Measurements from ENCODE around the gene RNU4-1. TPM values are rescaled to one million over a fixed set of nuclear protein-coding genes. Genes with fewer than 3 reads are reported as not detected.
"Not testable (repeated sequence)": the region's sequence is repeated elsewhere in the genome, so short reads cannot be mapped to it uniquely, and the experiment has no call there.

The RNU4-1 gene
- total RNA-seq, 5 donors from 2014 or later (not counting 1 experiment from before 2014, with no cell fraction given) = 1,482 to 2,823 (median 1,909) TPM

DNA sequence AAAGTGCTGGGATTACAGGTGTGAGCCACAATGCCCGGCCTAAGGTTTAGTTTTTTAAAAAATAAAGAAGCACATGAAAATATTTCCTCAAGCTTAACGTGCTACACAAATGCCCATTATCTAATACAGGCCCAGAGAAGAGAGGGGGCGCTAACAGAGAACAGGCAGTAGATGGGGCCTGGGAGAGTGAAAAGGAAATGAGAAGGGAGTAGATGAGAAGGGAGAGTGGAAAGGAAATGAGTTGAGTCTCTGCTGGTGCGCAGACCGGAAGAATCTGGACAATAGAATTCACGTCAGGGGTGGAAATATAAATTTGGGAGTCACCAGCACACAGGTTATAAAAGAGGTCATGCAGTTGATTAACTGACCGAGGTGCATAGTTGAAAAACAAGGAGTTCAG is 38.2 kb downstream of the RNU4-1 start:
- POLR2A ChIA-PET = interaction anchor here (0.6 to 3.4 kb wide), 2 partner anchors 11 to 37 kb away, joined by 3 to 30 read pairs; partner anchors contain the start of genes RNU4-1 (in 1 of the 2) and RNU4-2 (in 1 of the 2)
- no peaks in the 10 kb centered on the region for H3K9me3 Mint-ChIP-seq
- peaks cover 19% of the 10 kb centered on the region for H3K36me3 Mint-ChIP-seq
- Histone ChIP-seq H3K27ac (ENCODE audit: low read length) (peak overlapping the region; percentile 75), H3K27me3 (replicated peaks in 1 of 2; ENCODE audit: control insufficient read depth in 2 of 2, extremely low read depth in 1 of 2, insufficient read depth in 2 of 2, low read length in 1 of 2) (no peaks in the 10 kb centered on the region), H3K4me3 (ENCODE audit: control insufficient read depth in 1 of 2, extremely low read depth in 1 of 2, low read length in 1 of 2) (no peak overlapping the region), H3K36me3 (ENCODE audit: control insufficient read depth in 2 of 2, extremely low read depth in 1 of 2, insufficient read depth in 1 of 2, low read length in 1 of 2) (peaks cover 4 to 7% of the 10 kb centered on the region in 2 donors), H3K9me3 (no peaks in the 10 kb centered on the region), H3K4me1 (ENCODE audit: control insufficient read depth in 1 of 2, extremely low read depth in 1 of 2, insufficient read depth in 2 of 2, low read length in 2 of 2) (peaks cover 42 to 100% of the 10 kb centered on the region in 2 experiments)
- 71% methylated on average over 4 of the region's 7 CpGs for WGBS (ENCODE audit: insufficient coverage)
- peak overlapping the region; percentile 90 to 96 for H3K27ac Mint-ChIP-seq
- no peak for ATAC-seq (replicated peaks in 1 of 4)
- H3K27me3 Mint-ChIP-seq = no peaks in the 10 kb centered on the region
- CTCF ChIA-PET = interaction anchor here (1.1 to 4.5 kb wide), 7 partner anchors 10 to 54 kb away, joined by 4 to 46 read pairs (median 9); partner anchors contain the start of genes PXN (in 1 of the 2) and RPLP0 (in 1 of the 2)
- H3K4me1 Mint-ChIP-seq = peaks cover 92 to 94% (median 93%) of the 10 kb centered on the region in 3 donors
- no peak for DNase-seq
- H3K4me3 Mint-ChIP-seq = peak overlapping the region; percentile 5 to 74 (median 31)

DNA sequence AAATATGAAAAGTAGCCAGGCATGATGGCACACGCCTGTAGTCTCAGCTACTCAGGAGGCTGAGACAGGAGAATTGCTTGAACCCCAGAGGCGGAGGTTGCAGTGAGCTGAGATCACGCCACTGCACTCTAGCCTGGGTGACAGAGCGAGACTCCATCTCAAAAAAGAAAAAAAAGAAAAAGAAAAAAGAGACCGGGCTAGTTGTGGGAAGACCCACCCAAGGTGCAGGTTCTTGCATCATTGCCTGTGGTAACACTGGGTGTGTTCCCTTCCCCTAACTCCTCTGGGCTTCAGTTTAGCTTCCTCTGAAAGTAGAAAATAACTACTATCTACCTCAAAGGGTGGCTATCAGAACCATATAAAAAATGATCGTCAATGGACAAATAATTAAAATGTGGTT is 39.7 kb downstream of the RNU4-1 start:
- Histone ChIP-seq H3K4me1 (ENCODE audit: control insufficient read depth in 1 of 2, extremely low read depth in 1 of 2, insufficient read depth in 2 of 2, low read length in 2 of 2) (peaks cover 53 to 100% of the 10 kb centered on the region in 2 experiments), H3K4me3 (ENCODE audit: control insufficient read depth in 1 of 2, extremely low read depth in 1 of 2, low read length in 1 of 2) (peak overlapping the region in 1 of 2 donors; percentile 1), H3K27ac (ENCODE audit: low read length) (peak overlapping the region; percentile 75), H3K36me3 (ENCODE audit: control insufficient read depth in 2 of 2, extremely low read depth in 1 of 2, insufficient read depth in 1 of 2, low read length in 1 of 2) (peaks cover 4 to 12% of the 10 kb centered on the region in 2 donors)
- H3K9me3 ChIP-seq; H3K27me3 ChIP-seq (replicated peaks in 1 of 2; ENCODE audit: control insufficient read depth in 2 of 2, extremely low read depth in 1 of 2, insufficient read depth in 2 of 2, low read length in 1 of 2); H3K27me3 Mint-ChIP-seq; H3K9me3 Mint-ChIP-seq: not testable (repeated sequence)
- H3K4me3 Mint-ChIP-seq = peak overlapping the region; percentile 68 to 74 (median 71)
- DNase-seq (peak in 34 of 35 experiments; percentile 33 to 80 (median 54)), ATAC-seq (replicated peaks in 1 of 4) (peak; percentile 54 to 62 (median 60))
- peak overlapping the region; percentile 91 to 93 for H3K27ac Mint-ChIP-seq
- peaks cover 17% of the 10 kb centered on the region for H3K36me3 Mint-ChIP-seq
- ChIA-PET CTCF (interaction anchor here (0.6 to 4.5 kb wide), 9 partner anchors 10 to 394 kb away, joined by 3 to 46 read pairs (median 10); partner anchors contain the start of genes PXN (in 1 of the 2) and RPLP0 (in 1 of the 2)), POLR2A (interaction anchor here in 1 of 2 donors (1.0 to 3.4 kb wide), 4 partner anchors 9 to 52 kb away, joined by 4 to 30 read pairs (median 13); partner anchors contain the start of genes RNU4-1, RNU4-2 and RPLP0)
- H3K4me1 Mint-ChIP-seq = peaks cover 91 to 93% (median 93%) of the 10 kb centered on the region in 3 donors
- 15% methylated on average over 4 of the region's 6 CpGs for WGBS (ENCODE audit: insufficient coverage)

DNA sequence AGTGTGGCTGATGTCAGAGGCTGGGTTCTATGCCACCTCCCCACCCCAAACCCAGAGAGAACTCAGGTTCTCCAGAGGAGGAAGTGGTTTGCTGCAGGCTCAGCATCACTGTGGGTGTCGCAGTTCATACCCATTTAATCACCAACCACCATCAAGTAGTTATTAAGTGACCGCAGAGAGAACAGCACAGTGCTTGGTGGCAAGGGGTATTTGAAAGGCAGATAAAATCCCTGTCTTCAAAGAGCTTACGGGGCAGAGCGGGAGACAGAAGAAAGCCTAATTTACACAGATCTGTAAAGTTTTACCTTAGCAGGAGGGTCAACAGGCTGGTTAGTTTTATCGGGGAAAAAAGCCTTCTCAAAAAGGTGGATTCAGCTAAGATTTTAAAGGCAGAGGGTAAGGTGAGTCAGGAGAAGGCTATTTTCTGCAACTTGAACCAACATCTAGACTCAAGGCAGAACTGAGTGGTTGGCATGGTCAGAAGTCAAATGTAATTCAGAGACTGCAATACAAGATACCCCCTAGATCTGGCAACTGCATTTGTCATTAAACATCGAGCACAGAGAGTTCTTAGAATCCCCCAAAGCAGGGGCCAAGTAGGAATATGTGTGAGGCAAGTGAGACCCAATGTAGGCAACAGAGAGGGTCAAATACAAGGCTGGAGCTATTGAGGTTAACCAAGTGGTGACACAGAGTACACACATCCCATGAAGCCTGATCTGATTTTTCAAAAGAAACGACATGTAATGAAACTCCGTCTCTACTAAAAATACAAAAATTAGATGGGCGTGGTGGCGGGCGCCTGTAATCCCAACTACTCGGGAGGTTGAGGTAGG is 40.7 kb downstream of the RNU4-1 start:
- H3K36me3 Mint-ChIP-seq = peaks cover 15% of the 10 kb centered on the region
- peaks cover under 1 to 12% of the 10 kb centered on the region in 2 donors for H3K36me3 ChIP-seq (ENCODE audit: control insufficient read depth in 2 of 2, extremely low read depth in 1 of 2, insufficient read depth in 1 of 2, low read length in 1 of 2)
- peak overlapping the region; percentile 75 for H3K27ac ChIP-seq (ENCODE audit: low read length)
- peak overlapping the region; percentile 68 to 74 (median 71) for H3K4me3 Mint-ChIP-seq
- peaks cover 55 to 98% of the 10 kb centered on the region in 2 experiments for H3K4me1 ChIP-seq (ENCODE audit: control insufficient read depth in 1 of 2, extremely low read depth in 1 of 2, insufficient read depth in 2 of 2, low read length in 2 of 2)
- no peaks in the 10 kb centered on the region for H3K27me3 ChIP-seq (replicated peaks in 1 of 2; ENCODE audit: control insufficient read depth in 2 of 2, extremely low read depth in 1 of 2, insufficient read depth in 2 of 2, low read length in 1 of 2)
- 15% methylated on average over 3 of the region's 12 CpGs for WGBS (ENCODE audit: insufficient coverage)
- ATAC-seq (replicated peaks in 1 of 4) (peak; percentile 83 to 90 (median 88)), DNase-seq (peak; percentile 48 to 93 (median 83))
- peak overlapping the region; percentile 91 to 93 for H3K27ac Mint-ChIP-seq
- H3K9me3 ChIP-seq = no peaks in the 10 kb centered on the region
- H3K27me3 Mint-ChIP-seq = no peaks in the 10 kb centered on the region
- peaks cover 91 to 93% (median 93%) of the 10 kb centered on the region in 3 donors for H3K4me1 Mint-ChIP-seq
- ChIA-PET CTCF (interaction anchor here in 1 of 2 donors (0.6 to 4.5 kb wide), 10 partner anchors 9 to 61 kb away, joined by 3 to 46 read pairs (median 5); partner anchors contain the start of genes PXN and RPLP0), POLR2A (interaction anchor here in 1 of 2 donors (0.6 to 3.4 kb wide), 6 partner anchors 10 to 51 kb away, joined by 3 to 30 read pairs (median 7); partner anchors contain the start of genes PXN, RNU4-1, RNU4-2 and RPLP0)
- H3K4me3 ChIP-seq (ENCODE audit: control insufficient read depth in 1 of 2, extremely low read depth in 1 of 2, low read length in 1 of 2) = peak overlapping the region; percentile 18 to 25
- H3K9me3 Mint-ChIP-seq = no peaks in the 10 kb centered on the region

DNA sequence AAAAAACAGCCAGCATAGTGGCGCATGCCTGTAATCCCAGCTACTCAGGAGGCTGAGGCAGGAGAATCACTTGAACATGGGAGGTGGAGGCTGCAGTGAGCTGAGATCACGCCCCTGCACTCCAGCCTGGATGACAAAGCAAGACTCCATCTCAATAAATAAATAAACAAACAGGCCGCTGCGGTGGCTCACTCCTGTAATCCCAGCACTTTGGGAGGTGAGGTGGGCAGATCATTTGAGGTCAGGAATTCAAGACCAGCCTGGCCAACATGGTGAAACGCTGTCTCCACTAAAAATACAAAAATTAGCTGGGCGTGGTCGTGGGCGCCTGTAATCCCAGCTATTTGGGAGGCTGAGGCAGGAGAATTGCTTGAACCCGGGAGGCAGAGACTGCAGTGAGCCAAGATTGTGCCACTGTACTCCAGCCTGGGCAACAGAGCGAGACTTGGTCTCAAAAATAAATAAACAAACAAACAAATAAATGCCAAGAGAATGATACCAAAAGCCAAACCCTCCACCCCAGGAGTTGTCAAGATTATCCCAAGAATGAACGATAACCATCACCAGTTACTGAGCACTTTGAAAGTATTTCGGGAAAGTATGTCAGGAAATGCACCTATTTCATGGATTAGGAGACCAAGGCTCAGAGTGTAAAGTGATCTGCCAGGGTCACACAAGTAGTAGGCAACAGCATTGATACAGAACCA is 41.5 kb downstream of the RNU4-1 start:
- Mint-ChIP-seq H3K27ac (peak overlapping the region; percentile 91 to 93), H3K4me3 (peak overlapping the region; percentile 68 to 74 (median 71)), H3K4me1 (peaks cover 88 to 91% (median 89%) of the 10 kb centered on the region in 3 donors), H3K36me3 (peaks cover 15% of the 10 kb centered on the region)
- H3K9me3 Mint-ChIP-seq; H3K9me3 ChIP-seq; H3K27me3 ChIP-seq (replicated peaks in 1 of 2; ENCODE audit: control insufficient read depth in 2 of 2, extremely low read depth in 1 of 2, insufficient read depth in 2 of 2, low read length in 1 of 2); DNase-seq; ATAC-seq (replicated peaks in 1 of 4); H3K27me3 Mint-ChIP-seq: not testable (repeated sequence)
- Histone ChIP-seq H3K27ac (ENCODE audit: low read length) (peak overlapping the region; percentile 75), H3K4me3 (ENCODE audit: control insufficient read depth in 1 of 2, extremely low read depth in 1 of 2, low read length in 1 of 2) (peak overlapping the region in 1 of 2 donors; percentile 25), H3K36me3 (ENCODE audit: control insufficient read depth in 2 of 2, extremely low read depth in 1 of 2, insufficient read depth in 1 of 2, low read length in 1 of 2) (peaks cover 0 to 10% of the 10 kb centered on the region in 2 donors), H3K4me1 (ENCODE audit: control insufficient read depth in 1 of 2, extremely low read depth in 1 of 2, insufficient read depth in 2 of 2, low read length in 2 of 2) (peaks cover 56 to 95% of the 10 kb centered on the region in 2 experiments)
- ChIA-PET CTCF (interaction anchor here in 1 of 2 donors (0.6 to 4.5 kb wide), 7 partner anchors 13 to 49 kb away, joined by 5 to 46 read pairs (median 12); partner anchors contain the start of gene PXN), POLR2A (interaction anchor here (0.7 to 3.4 kb wide), 8 partner anchors 12 to 50 kb away, joined by 3 to 30 read pairs (median 4); partner anchors contain the start of genes PXN (in 1 of the 2), RNU4-1 (in 1 of the 2), RNU4-2 (in 1 of the 2) and RPLP0 (in 1 of the 2))
- WGBS (ENCODE audit: insufficient coverage) = 69% methylated on average over 5 of the region's 12 CpGs

DNA sequence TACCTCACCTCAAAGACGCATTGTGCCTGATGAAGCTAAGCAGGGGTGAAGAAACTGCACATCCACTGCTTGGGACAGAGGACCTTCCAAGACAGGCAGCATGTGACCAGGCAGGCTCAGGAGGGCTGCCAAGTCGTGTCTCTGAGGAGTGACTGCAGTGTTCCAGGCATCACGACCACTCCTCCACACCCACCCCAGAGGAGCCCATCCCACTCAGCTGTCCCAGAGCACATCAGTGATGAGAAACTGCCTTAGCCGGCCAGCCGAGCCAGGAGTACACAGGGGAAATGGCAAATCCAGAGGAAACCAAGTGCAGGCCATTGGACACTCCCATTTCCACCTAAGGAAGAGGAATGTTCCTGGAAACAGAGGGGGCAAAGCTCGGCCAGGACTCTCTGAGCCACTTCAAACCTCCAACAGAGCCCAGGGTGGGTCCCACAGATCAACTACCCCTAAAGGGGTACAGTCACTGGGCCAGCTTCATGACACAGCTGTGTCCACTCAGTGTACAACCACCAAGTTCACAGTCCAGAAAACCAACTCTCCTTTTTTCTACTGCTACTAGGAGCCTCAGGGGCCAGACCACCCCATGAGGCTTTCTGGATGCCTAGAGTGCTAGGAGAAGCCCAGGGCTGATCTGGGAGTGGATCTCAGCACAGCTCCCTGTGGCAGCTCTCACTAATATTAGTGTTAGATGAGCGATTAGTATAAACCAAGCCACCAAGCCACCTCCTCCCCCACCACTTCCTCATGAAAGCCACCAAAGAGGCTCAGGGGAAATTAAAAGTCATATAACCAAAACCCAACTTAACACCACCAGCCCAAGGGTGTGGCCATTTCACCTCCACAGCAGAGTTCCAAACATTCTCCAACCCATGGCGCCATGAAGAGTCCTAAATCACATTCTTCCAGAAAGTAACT is 42.9 kb downstream of the RNU4-1 start:
- no peaks in the 10 kb centered on the region for H3K27me3 Mint-ChIP-seq
- Histone ChIP-seq H3K4me1 (ENCODE audit: control insufficient read depth in 1 of 2, extremely low read depth in 1 of 2, insufficient read depth in 2 of 2, low read length in 2 of 2) (peaks cover 53 to 85% of the 10 kb centered on the region in 2 experiments), H3K27me3 (replicated peaks in 1 of 2; ENCODE audit: control insufficient read depth in 2 of 2, extremely low read depth in 1 of 2, insufficient read depth in 2 of 2, low read length in 1 of 2) (no peaks in the 10 kb centered on the region), H3K27ac (ENCODE audit: low read length) (peak overlapping the region; percentile 75), H3K9me3 (no peaks in the 10 kb centered on the region), H3K36me3 (ENCODE audit: control insufficient read depth in 2 of 2, extremely low read depth in 1 of 2, insufficient read depth in 1 of 2, low read length in 1 of 2) (peaks cover 0 to 10% of the 10 kb centered on the region in 2 donors), H3K4me3 (ENCODE audit: control insufficient read depth in 1 of 2, extremely low read depth in 1 of 2, low read length in 1 of 2) (peak overlapping the region; percentile 26 to 30)
- no peaks in the 10 kb centered on the region for H3K9me3 Mint-ChIP-seq
- H3K4me3 Mint-ChIP-seq = peak overlapping the region; percentile 62 to 64 (median 63)
- peaks cover 83 to 86% (median 83%) of the 10 kb centered on the region in 3 donors for H3K4me1 Mint-ChIP-seq
- ATAC-seq (replicated peaks in 1 of 4) = peak in 1 of 4 experiments; percentile 13
- peaks cover 8% of the 10 kb centered on the region for H3K36me3 Mint-ChIP-seq
- POLR2A ChIA-PET = interaction anchor here (0.6 to 2.1 kb wide), 11 partner anchors 10 to 49 kb away, joined by 3 to 10 read pairs (median 3); partner anchors contain the start of genes RNU4-2 (in 1 of the 2) and RPLP0 (in 1 of the 2)
- H3K27ac Mint-ChIP-seq = peak overlapping the region; percentile 88
- 41% methylated on average over 4 of the region's 8 CpGs for WGBS (ENCODE audit: insufficient coverage)
- DNase-seq = peak in 17 of 35 experiments; percentile 25 to 66 (median 40)
- CTCF ChIA-PET = interaction anchor here (0.6 to 4.1 kb wide), 8 partner anchors 12 to 49 kb away, joined by 3 to 33 read pairs (median 8); partner anchors contain the start of genes PXN (in 1 of the 2) and RPLP0 (in 1 of the 2)
